ENCODE results near the gene SH3BP4. TPM values are rescaled to one million over a fixed set of nuclear protein-coding genes. Genes with fewer than 3 reads are reported as not detected.

Gene SH3BP4
- polyA plus RNA-seq, 1 donor (not counting 4 experiments of a cell fraction or from before 2014, with no cell fraction given): 50.4 TPM

DNA sequence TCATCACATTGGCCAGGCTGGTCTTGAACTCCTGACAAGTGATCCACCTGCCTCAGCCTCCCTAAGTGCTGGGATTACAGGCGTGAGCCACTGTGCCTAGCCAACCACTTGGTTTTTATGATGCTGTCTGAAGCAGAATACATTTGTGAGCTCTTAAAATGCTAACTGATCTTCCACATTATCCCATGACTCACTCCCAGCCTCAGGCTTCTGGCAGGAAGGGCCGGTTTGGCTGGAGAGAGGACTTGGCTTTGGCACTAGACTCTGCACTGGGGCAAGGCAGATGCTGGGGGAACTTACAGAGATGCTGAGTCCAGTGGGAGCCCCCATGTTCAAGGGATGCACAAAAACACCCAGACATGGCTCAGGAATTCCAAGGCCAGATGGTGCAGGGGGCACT, 40.5 kb upstream of the SH3BP4 start:
- peak; percentile 57 for FAIRE-seq
- H3K27ac ChIP-seq (ENCODE audit: control insufficient read depth, insufficient read depth, low read length): no peak overlapping the region
- no peak overlapping the region for H3K4me2 ChIP-seq (ENCODE audit: control insufficient read depth, extremely low read depth, insufficient read depth, low read depth, low read length)

DNA sequence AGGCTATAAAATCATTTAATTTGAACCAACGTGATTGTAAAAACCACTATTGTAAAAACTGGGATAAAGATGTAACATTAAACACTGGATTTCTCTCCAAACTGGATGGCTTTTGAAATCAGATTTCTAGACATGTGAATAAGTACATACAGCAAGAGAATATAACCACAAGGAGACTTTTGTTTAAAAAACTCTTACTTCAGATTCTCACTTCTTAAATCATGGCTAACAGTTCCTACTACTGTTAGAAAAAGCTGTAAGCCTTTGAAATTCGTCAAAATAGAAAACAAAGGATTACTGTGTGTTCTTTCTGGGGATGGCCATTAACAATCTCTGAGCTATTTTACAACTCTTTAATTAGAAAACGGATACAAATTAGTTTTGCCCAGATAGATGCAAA, 39.4 kb upstream of the SH3BP4 start:
- dilution Hi-C loops (cut with MboI; ENCODE audit: extremely low pct_ligation_motif_present, low sequenced_read_pairs): no loop called here
- Histone ChIP-seq H3K36me3 (ENCODE audit: control insufficient read depth in 2 of 2, extremely low read depth in 1 of 2, insufficient read depth in 2 of 2, low read length in 2 of 2) (no peaks in the 10 kb centered on the region), H3K4me3 (ENCODE audit: control insufficient read depth in 2 of 3, extremely low read depth in 1 of 3, insufficient read depth in 2 of 3, low read depth in 1 of 3, low read length in 3 of 3) (no peak overlapping the region), H3K27me3 (ENCODE audit: control insufficient read depth, extremely low read depth, insufficient read depth, low read length) (no peaks in the 10 kb centered on the region), H4K20me1 (ENCODE audit: control insufficient read depth, extremely low read depth, insufficient read depth, low read length) (no peaks in the 10 kb centered on the region), H3K79me2 (ENCODE audit: control insufficient read depth, insufficient read depth, low read length) (no peaks in the 10 kb centered on the region), H3K9me3 (ENCODE audit: control insufficient read depth, low read depth, low read length) (no peaks in the 10 kb centered on the region), H3K27ac (ENCODE audit: control insufficient read depth, insufficient read depth, low read length) (no peak overlapping the region), H2AFZ (ENCODE audit: control insufficient read depth, low read length) (no peak overlapping the region), H3K4me1 (ENCODE audit: control insufficient read depth, extremely low read depth, insufficient read depth, low read length) (no peaks in the 10 kb centered on the region), H3K9me1 (ENCODE audit: control insufficient read depth, extremely low read depth, insufficient read depth, low read length) (no peaks in the 10 kb centered on the region), H3K4me2 (ENCODE audit: control insufficient read depth, extremely low read depth, insufficient read depth, low read depth, low read length) (no peak overlapping the region), H3K9ac (ENCODE audit: control insufficient read depth, extremely low read depth, insufficient read depth, low read length) (no peak overlapping the region)
- DNase-seq (ENCODE audit: low read depth, low spot score): no peak
- TF ChIP-seq EZH2 (IDR thresholded peaks at IDR 0.05; ENCODE audit: low read length): no peak
- TF ChIP-seq, protein P1, sequence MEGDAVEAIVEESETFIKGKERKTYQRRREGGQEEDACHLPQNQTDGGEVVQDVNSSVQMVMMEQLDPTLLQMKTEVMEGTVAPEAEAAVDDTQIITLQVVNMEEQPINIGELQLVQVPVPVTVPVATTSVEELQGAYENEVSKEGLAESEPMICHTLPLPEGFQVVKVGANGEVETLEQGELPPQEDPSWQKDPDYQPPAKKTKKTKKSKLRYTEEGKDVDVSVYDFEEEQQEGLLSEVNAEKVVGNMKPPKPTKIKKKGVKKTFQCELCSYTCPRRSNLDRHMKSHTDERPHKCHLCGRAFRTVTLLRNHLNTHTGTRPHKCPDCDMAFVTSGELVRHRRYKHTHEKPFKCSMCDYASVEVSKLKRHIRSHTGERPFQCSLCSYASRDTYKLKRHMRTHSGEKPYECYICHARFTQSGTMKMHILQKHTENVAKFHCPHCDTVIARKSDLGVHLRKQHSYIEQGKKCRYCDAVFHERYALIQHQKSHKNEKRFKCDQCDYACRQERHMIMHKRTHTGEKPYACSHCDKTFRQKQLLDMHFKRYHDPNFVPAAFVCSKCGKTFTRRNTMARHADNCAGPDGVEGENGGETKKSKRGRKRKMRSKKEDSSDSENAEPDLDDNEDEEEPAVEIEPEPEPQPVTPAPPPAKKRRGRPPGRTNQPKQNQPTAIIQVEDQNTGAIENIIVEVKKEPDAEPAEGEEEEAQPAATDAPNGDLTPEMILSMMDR (optimal IDR thresholded peaks at IDR 0.05 in 1 of 3, IDR thresholded peaks at IDR 0.05 in 1 of 3, conservative IDR thresholded peaks at IDR 0.05 in 1 of 3; ENCODE audit: extremely low read depth in 1 of 3, insufficient read depth in 2 of 3, low read length in 3 of 3): no peak
- FAIRE-seq: no peak

More for the DNA sequence above, 40.5 kb upstream of the SH3BP4 start:
- no peak for DNase-seq (ENCODE audit: low read depth, low spot score)
- Histone ChIP-seq H4K20me1 (ENCODE audit: control insufficient read depth, extremely low read depth, insufficient read depth, low read length) (no peaks in the 10 kb centered on the region), H3K4me3 (ENCODE audit: control insufficient read depth in 2 of 3, extremely low read depth in 1 of 3, insufficient read depth in 2 of 3, low read depth in 1 of 3, low read length in 3 of 3) (no peak overlapping the region), H3K9me3 (ENCODE audit: control insufficient read depth, low read depth, low read length) (no peaks in the 10 kb centered on the region), H3K36me3 (ENCODE audit: control insufficient read depth in 2 of 2, extremely low read depth in 1 of 2, insufficient read depth in 2 of 2, low read length in 2 of 2) (no peaks in the 10 kb centered on the region), H3K27me3 (ENCODE audit: control insufficient read depth, extremely low read depth, insufficient read depth, low read length) (no peaks in the 10 kb centered on the region), H2AFZ (ENCODE audit: control insufficient read depth, low read length) (no peak overlapping the region), H3K9me1 (ENCODE audit: control insufficient read depth, extremely low read depth, insufficient read depth, low read length) (no peaks in the 10 kb centered on the region), H3K9ac (ENCODE audit: control insufficient read depth, extremely low read depth, insufficient read depth, low read length) (no peak overlapping the region), H3K79me2 (ENCODE audit: control insufficient read depth, insufficient read depth, low read length) (no peaks in the 10 kb centered on the region), H3K4me1 (ENCODE audit: control insufficient read depth, extremely low read depth, insufficient read depth, low read length) (no peaks in the 10 kb centered on the region)
- dilution Hi-C loops (cut with MboI; ENCODE audit: extremely low pct_ligation_motif_present, low sequenced_read_pairs): no loop called here
- no peak for TF ChIP-seq EZH2 (IDR thresholded peaks at IDR 0.05; ENCODE audit: low read length)
- TF ChIP-seq, protein P1 (optimal IDR thresholded peaks at IDR 0.05 in 1 of 3, IDR thresholded peaks at IDR 0.05 in 1 of 3, conservative IDR thresholded peaks at IDR 0.05 in 1 of 3; ENCODE audit: extremely low read depth in 1 of 3, insufficient read depth in 2 of 3, low read length in 3 of 3): no peak
